Activated naive CD4-positive, alpha-beta T cell treated with Interleukin-2 at 50 U/mL for 16 hours (primary cell): ENCODE results near the gene NKIRAS1.
"Not testable (repeated sequence)": the region's sequence is repeated elsewhere in the genome, so short reads cannot be mapped to it uniquely, and the experiment has no call there.

Source experiments
- DNase-seq: peaks from one replicate; pipeline ENCODE4 v3.0.0-alpha.2; 2020

Gene NKIRAS1

GRCh38 chr3:23895181-23895580, 21.6 kb downstream of the NKIRAS1 start:
- DNase-seq = no peak

DNA sequence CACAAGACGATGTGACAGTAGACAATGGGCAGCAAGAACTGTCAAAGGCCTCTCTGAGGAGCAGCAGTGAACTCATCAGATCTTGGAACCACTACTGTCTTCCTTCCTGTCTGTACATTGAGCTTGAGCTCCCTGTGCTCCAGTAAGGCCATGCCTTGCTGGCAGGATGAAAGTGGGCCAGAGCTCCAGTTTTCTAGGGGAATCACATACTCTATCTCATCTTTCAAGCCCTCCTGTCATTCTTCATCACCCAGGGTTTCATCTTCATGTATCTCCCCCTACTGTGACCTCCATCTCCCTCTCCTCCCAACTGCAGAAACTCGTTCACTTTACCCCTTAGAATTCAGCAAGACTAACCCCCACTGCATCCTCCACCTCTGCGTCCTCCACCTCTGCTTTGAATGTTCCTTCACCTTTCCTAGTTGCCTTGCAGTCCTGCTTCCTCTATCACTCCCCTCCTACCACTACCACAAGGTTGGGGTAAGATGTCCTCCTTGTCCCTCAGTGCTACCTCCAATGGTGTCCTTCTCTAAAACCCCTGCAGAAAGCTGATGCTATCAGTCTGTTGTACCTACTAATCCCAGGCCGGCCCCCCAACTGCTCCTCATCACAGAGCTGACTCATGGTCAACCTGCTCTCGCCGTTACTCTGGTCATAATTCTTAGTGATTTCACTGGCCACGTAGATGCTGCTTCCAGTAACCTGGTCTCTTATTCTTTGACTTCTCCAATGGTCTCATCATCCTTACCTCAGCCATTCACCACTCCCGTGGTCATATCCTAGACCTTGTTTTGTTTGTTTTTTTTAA, 22.3 kb downstream of the NKIRAS1 start:
- DNase-seq = no peak

DNA sequence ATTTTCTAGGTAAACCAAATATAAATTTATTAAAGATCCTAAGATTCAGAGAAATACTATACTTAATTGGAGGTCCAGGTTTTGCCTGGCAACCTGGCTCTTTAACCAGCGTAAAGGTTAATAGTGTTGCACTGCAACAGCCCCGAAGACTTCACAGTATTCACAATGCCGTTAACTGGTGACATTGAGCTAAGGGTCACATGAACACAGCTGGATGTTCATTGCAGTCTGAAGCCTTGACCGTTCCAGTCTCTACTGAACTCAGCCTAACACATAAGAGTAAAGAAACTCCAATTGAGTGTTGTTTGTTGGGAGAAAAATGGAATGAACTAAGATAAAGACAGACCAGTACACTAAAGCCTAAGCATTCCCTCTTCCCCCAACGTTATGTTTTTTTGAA, 26.8 kb downstream of the NKIRAS1 start:
- no peak for DNase-seq

DNA sequence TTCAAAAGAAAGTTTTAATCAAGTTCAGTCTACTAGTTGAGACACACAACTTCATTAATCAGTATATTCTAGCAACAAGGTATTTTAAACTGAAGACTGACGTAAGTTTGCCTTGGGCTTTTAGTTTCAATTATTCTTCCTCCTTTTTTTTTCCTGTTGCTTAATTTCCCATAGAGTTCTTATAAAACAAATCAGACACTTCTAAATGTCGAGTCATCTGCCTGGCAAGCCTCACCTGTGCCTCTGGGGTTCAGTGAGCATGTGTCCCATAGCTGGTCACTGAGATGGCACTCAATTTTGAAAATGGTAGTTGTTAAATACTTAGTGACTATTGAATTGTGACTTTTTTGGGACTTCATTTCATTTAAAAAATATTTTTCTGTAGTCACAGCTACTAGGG, 27.4 kb downstream of the NKIRAS1 start:
- no peak for DNase-seq

GRCh38 chr3:23888617-23889228, 28.1 kb downstream of the NKIRAS1 start:
- DNase-seq = no peak

- no peak for DNase-seq
Measured at GRCh38 chr3:23886311-23886710, 30.5 kb downstream of the NKIRAS1 start.

- DNase-seq = no peak
Measured at GRCh38 chr3:23885210-23885609, 31.6 kb downstream of the NKIRAS1 start.

DNA sequence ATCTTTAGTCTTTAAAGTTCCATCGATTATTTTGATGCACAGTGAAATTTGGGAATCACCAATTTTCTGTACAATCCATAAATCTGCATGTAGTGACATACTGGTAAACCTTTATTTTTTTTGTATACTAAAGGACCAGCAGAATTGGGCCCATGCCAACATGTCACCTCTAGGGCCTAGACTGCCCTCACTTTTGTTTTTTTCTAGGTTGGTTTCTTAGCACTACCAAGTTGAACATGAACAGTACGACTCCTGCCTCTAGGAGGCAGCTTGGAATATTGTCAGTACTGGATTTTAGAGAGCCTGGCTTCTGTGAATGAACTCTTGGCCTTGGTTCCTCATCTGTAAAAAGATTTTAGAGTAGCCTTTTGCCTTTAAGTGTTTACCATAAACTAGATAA, 32.3 kb downstream of the NKIRAS1 start:
- no peak for DNase-seq

DNA sequence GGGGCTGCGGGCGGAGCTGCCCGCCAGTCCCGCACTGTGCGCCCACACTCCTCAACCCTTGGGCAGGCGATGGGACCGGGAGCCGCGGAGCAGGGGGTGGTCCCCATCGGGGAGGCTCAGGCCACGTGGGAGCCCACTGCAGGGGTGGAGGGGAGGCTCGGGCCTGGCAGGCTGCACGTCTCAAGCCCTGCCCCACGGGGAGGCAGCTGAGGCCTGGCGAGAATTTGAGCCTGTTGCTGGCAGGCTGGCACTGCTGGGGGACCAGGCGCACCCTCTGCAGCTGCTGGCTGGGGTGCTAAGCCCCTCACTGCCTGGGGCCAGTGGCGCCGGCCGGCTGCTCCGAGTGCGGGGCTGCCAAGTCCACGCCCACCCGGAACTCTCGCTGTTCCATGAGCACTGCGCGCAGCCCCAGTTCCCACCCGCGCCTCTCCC, 34.3 kb downstream of the NKIRAS1 start:
- no peak for DNase-seq

GRCh38 chr3:23881993-23882392, 34.8 kb downstream of the NKIRAS1 start:
- DNase-seq = not testable (repeated sequence)

DNA sequence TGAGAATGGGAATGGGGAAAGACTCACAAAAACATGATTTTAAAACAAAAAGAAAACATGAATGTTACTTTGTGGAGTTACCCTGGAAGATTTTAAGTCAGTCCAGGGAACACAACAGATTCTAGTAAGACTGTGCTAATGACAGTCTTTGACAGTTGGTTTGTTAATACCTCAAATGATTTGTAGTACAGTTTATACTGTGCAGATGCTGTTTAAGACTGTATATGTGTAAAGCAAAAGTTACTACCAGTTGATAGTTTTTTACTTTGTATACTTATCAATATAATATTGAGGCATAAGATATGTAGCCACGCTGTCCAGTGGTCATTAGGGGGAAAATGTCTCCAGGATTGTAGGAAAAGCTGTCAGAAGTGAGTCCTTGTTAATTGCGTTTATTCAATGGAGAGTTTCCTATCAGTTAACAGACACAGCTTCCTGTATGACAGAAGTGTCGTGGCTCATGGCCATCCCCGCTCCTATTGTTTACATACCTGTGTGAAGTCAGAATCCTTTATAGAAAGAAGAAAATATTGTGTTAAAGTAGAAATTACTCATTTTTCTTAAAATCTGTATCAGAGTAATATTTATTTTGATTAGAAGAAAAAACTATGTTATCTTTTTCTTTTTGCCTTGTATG, 36.0 kb downstream of the NKIRAS1 start:
- DNase-seq = no peak

GRCh38 chr3:23879485-23879884, 37.3 kb downstream of the NKIRAS1 start:
- no peak for DNase-seq

- no peak for DNase-seq
Measured at GRCh38 chr3:23877329-23877980, 39.3 kb downstream of the NKIRAS1 start.

GRCh38 chr3:23876923-23877322, 39.9 kb downstream of the NKIRAS1 start:
- no peak for DNase-seq

DNA sequence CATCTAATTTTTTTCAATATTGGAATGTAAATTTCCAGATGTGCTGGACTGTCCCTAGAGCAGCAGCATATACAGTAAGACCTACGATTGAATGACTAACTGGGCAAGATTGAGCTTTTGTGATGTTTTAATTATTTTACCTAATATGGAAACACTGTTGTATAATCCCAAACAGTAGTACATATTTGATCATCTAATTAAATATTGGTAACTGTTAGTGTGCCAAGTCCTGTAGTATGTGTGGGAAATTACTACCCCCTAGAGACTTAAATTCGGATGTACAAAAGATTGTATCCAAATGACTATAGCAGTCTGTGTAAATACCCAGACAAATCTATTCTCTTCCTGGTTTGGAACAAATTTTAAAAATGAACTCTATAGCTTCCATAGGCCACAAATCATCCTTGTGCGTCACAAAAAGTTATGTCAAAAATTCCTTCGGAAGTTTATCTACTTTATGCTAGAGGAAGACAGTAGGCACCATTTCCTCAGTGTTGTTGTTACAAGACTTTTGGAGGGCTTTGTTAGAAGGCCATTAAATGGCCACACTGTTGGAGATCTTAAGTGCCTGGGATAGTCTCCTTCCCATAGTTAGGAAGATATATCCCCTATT, 41.6 kb downstream of the NKIRAS1 start:
- no peak for DNase-seq

- DNase-seq = no peak
Measured at GRCh38 chr3:23874359-23875112, 42.3 kb downstream of the NKIRAS1 start.

DNA sequence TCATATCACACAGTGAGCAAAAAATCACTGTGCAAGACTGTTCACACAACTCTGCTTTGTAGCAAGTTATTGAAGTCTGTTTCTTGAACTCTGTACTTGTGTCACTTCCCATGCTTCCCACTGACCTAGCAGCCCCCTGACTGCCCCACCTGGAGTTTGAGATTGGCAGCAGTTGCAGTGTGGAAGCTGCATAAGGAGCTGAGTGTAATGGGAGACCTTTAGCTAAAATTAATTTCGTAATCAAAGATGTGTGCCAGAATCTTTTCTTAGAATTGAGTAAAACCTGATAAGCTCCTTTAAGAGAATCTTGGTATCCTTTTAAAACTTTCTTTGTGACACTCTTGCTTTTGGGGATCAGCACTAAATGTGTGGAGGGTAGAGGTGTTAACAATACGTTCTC, 42.8 kb downstream of the NKIRAS1 start:
- DNase-seq = no peak

- no peak for DNase-seq
Measured at GRCh38 chr3:23872330-23872729, 44.5 kb downstream of the NKIRAS1 start.

GRCh38 chr3:23871361-23871760, 45.4 kb downstream of the NKIRAS1 start:
- not testable (repeated sequence) for DNase-seq

DNA sequence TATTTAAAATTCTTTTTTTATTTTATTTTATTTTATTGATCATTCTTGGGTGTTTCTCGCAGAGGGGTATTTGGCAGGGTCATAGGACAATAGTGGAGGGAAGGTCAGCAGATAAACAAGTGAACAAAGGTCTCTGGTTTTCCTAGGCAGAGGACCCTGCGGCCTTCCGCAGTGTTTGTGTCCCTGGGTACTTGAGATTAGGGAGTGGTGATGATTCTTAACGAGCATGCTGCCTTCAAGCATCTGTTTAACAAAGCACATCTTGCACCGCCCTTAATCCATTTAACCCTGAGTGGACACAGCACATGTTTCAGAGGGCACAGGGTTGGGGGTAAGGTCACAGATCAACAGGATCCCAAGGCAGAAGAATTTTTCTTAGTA, 46.1 kb downstream of the NKIRAS1 start:
- DNase-seq = not testable (repeated sequence)

DNA sequence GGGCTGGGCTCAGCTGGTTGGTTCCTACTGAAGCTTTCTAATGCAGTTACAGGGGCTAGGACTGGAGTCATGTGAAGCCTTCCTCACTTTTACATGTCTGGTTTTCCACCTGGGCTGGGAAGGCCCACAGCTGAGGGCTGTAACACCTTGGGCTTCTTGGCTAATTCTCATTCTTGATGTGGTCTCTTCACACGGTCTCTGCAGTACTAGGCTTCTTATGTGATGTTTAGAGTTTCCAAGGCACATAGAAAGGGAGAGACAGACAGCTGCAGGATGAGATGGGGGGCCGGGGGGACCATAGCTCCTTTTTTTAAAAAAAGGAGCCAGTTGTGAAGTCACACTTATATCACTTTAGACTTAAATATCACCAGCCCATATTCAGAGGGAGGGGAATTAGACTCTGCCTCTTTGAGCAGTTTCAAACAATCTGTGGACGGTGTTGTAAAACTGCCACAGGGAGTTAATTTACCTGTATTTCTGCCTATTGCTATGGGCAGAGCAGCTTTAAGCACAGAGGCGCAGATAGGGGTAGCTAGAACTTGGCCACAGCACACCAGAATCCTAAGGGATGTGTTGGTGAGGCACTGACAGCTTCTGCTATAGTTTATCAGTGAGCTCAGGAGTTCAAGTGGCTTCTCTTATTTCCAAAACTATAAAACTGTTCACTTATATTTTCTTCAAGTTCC, 46.7 kb downstream of the NKIRAS1 start:
- no peak for DNase-seq

DNA sequence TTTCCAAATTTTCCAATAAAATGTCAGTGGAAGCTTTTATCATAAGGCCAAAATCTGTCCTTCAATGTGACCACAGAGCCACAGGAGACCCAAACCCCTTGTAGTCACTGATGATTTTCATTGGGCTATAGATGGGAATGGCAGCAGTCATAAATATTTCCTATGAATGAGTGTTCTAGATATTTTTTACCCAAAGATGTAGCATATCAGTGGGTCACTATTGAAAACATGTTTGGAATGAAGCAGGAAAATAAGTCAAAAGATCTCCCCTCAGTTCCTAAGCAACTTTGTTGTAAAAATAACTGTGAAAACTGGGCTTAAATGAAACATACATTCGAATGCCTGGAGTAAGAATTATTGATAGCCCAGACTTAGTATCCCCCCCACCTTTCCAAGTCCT, 49.0 kb downstream of the NKIRAS1 start:
- DNase-seq = no peak
